ENCODE data around the gene NHERF1.

GRCh38 chr17:74790161-74791058 is 42.0 kb downstream of the NHERF1 start:
- TF ChIP-seq CTCF (conservative IDR thresholded peaks at IDR 0.05; ENCODE audit: low read depth, low read length) (no peak), SMC3 (IDR thresholded peaks at IDR 0.05; ENCODE audit: low read depth, low read length) (no peak), POLR2A (IDR thresholded peaks at IDR 0.05; ENCODE audit: low read depth, low read length) (no peak), MAFK (IDR thresholded peaks at IDR 0.05; ENCODE audit: low read depth, low read length) (no peak), RFX5 (IDR thresholded peaks at IDR 0.05; ENCODE audit: low read depth, low read length) (no peak), ELK1 (IDR thresholded peaks at IDR 0.05; ENCODE audit: borderline replicate concordance, low read depth, low read length) (no peak), MXI1 (IDR thresholded peaks at IDR 0.05; ENCODE audit: borderline replicate concordance, low read depth, low read length) (no peak), RCOR1 (IDR thresholded peaks at IDR 0.05; ENCODE audit: insufficient replicate concordance, low read length) (no peak), FOS (IDR thresholded peaks at IDR 0.05; ENCODE audit: low read depth, low read length) (no peak), RAD21 (IDR thresholded peaks at IDR 0.05; ENCODE audit: low read length) (no peak)
